ENCODE measurements around the gene MOSPD3.

MOSPD3 gene

GRCh38 chr7:100575206-100575631, 37.1 kb upstream of the MOSPD3 start:
- DNase-seq (ENCODE audit: low read depth in 2 of 2), result no peak

- no peak for DNase-seq (ENCODE audit: low read depth in 2 of 2)
Measured at GRCh38 chr7:100575746-100576383, 36.5 kb upstream of the MOSPD3 start.

GRCh38 chr7:100576384-100576993, 35.9 kb upstream of the MOSPD3 start:
- DNase-seq (ENCODE audit: low read depth in 2 of 2), result no peak

- no peak for DNase-seq (ENCODE audit: low read depth in 2 of 2)
Measured at GRCh38 chr7:100577103-100577502, 35.2 kb upstream of the MOSPD3 start.

- DNase-seq (ENCODE audit: low read depth in 2 of 2), result no peak
Measured at GRCh38 chr7:100577507-100577906, 34.8 kb upstream of the MOSPD3 start.

- DNase-seq (ENCODE audit: low read depth in 2 of 2), result no peak
Measured at GRCh38 chr7:100578246-100579183, 33.8 kb upstream of the MOSPD3 start.

GRCh38 chr7:100580466-100581283, 31.7 kb upstream of the MOSPD3 start:
- no peak for DNase-seq (ENCODE audit: low read depth in 2 of 2)

- no peak for DNase-seq (ENCODE audit: low read depth in 2 of 2)
Measured at GRCh38 chr7:100582041-100582579, 30.2 kb upstream of the MOSPD3 start.

- no peak for DNase-seq (ENCODE audit: low read depth in 2 of 2)
Measured at GRCh38 chr7:100582650-100583049, 29.7 kb upstream of the MOSPD3 start.

GRCh38 chr7:100583132-100584053, 28.9 kb upstream of the MOSPD3 start:
- peak in 1 of 2 donors; percentile 64 for DNase-seq (ENCODE audit: low read depth in 2 of 2)

- DNase-seq (ENCODE audit: low read depth in 2 of 2), result no peak
Measured at GRCh38 chr7:100584054-100584682, 28.2 kb upstream of the MOSPD3 start.

- no peak for DNase-seq (ENCODE audit: low read depth in 2 of 2)
Measured at GRCh38 chr7:100584683-100585510, 27.4 kb upstream of the MOSPD3 start.

- peak in 1 of 2 donors; percentile 42 for DNase-seq (ENCODE audit: low read depth in 2 of 2)
Measured at GRCh38 chr7:100585511-100586265, 26.7 kb upstream of the MOSPD3 start, which contains the start of gene LRCH4. Gene LRCH4, minus strand, starts transcription at chr7:100586129. Its CDS starts 29 bp downstream, at chr7:100586100.

GRCh38 chr7:100586266-100587025, 25.9 kb upstream of the MOSPD3 start, which contains the start of gene FBXO24:
Gene FBXO24, plus strand, starts transcription at chr7:100586328. Its CDS starts 298 bp downstream, at chr7:100586626.
- peak; percentile 99 for DNase-seq (ENCODE audit: low read depth in 2 of 2)

GRCh38 chr7:100588438-100588837, 23.9 kb upstream of the MOSPD3 start:
- DNase-seq (ENCODE audit: low read depth in 2 of 2), result no peak

GRCh38 chr7:100589341-100589947, 22.9 kb upstream of the MOSPD3 start:
- no peak for DNase-seq (ENCODE audit: low read depth in 2 of 2)
